HepG2 (cell line): Measurements from ENCODE around the gene ZACN. TPM values are rescaled to one million over a fixed set of nuclear protein-coding genes. Genes with fewer than 3 reads are reported as not detected.

ENCODE experiments used
- ATAC-seq: fragments of 200-7000 bp; cut with Tn5 transposase; 3 replicates; pipeline ENCODE4 v1.9.1; 2020; ENCODE audit warnings: mild to moderate bottlenecking, moderate library complexity
- BruUV-seq: library from RNA; stranded (reverse); fragments of 400-500 nt; replicated peaks from 2 replicates; lab custom pipeline; 2021; lab: Mats Ljungman, UMichigan
- CTCF ChIA-PET: fragments of 300-600 bp; formaldehyde crosslinking; extraction: SDS; loops from one replicate; lab custom pipeline; 2021; ENCODE audit warnings: low total read pairs, inconsistent platforms, low intra/inter-chr PET ratio; lab: Yijun Ruan, JAX
- POLR2A ChIA-PET: fragments of 350-600 bp; sonication (Branson Sonifier 250); formaldehyde crosslinking; loops from one replicate; lab custom pipeline; 2020; ENCODE audit warnings: antibody characterized with exemption, inconsistent platforms; lab: Yijun Ruan, JAX
- DNase-seq: peaks from one replicate; pipeline ENCODE4 v3.0.0-alpha.2; 2015; ENCODE audit warnings: low spot score
- FAIRE-seq: peaks from 3 replicates; lab custom pipeline; 2011; peaks lifted over from hg19 to GRCh38; lab: Jason Lieb, UNC
- H2AFZ ChIP-seq: one replicate; pipeline ENCODE4 v1.6.1; 2011; ENCODE audit warnings: low read length, inconsistent platforms
- H3K27ac ChIP-seq: fragments of 300-600 bp; 3 replicates; pipeline ENCODE4 v1.8.0; 2011; ENCODE audit warnings: mixed run types, mild to moderate bottlenecking, mixed read lengths, low read length, inconsistent platforms; ENCODE audit not compliant: insufficient read depth; ENCODE audit errors: extremely low read length
- H3K27me3 ChIP-seq, 2 experiments: fragments of 200-600 bp in 1 of 2; 2 replicates in 1 of 2; 3 replicates in 1 of 2; pipeline versions ENCODE4 v1.6.0 to v1.8.0; 2011; ENCODE audit warnings: low read length in 2 of 2, mild to moderate bottlenecking in 2 of 2, moderate library complexity in 2 of 2, inconsistent platforms in 1 of 2; ENCODE audit not compliant: insufficient read depth in 2 of 2, control insufficient read depth in 1 of 2
- H3K36me3 ChIP-seq, 2 experiments: fragments of 200-600 bp in 1 of 2; replicated peaks in 1 of 2; 2 replicates in 1 of 2; 3 replicates in 1 of 2; pipeline versions ENCODE4 v1.5.1 to v1.8.0; 2011; ENCODE audit warnings: low read length in 2 of 2, inconsistent platforms in 1 of 2; ENCODE audit not compliant: insufficient read depth in 2 of 2, control insufficient read depth in 1 of 2
- H3K4me1 ChIP-seq: 2 replicates; pipeline ENCODE4 v1.5.1; 2012; ENCODE audit warnings: low read length, inconsistent platforms; ENCODE audit not compliant: insufficient read depth
- H3K4me2 ChIP-seq: 2 replicates; pipeline ENCODE4 v1.6.0; 2011; ENCODE audit warnings: low read depth, low read length, inconsistent platforms
- H3K4me3 ChIP-seq, 3 experiments: fragments of 200-600 bp in 1 of 3; sonication (generic), shearing (Covaris generic) in 1 of 3; replicated peaks in 1 of 3; 2 replicates each; pipeline ENCODE4 v1.5.1; 2011 to 2016; ENCODE audit warnings: low read length in 3 of 3, inconsistent platforms in 2 of 3, low read depth in 2 of 3, mild to moderate bottlenecking in 2 of 3, control low read depth in 1 of 3, mixed read lengths in 1 of 3; ENCODE audit not compliant: insufficient read depth in 1 of 3
- H3K79me2 ChIP-seq: one replicate; pipeline ENCODE4 v1.6.1; 2011; ENCODE audit warnings: low read length, inconsistent platforms; ENCODE audit not compliant: insufficient read depth
- H3K9ac ChIP-seq: 2 replicates; pipeline ENCODE4 v1.6.0; 2011; ENCODE audit warnings: mild to moderate bottlenecking, low read depth, low read length, inconsistent platforms; ENCODE audit not compliant: insufficient read depth
- H3K9me3 ChIP-seq: 2 replicates; pipeline ENCODE4 v1.5.1; 2012; ENCODE audit warnings: mild to moderate bottlenecking, low read length
- H4K20me1 ChIP-seq: 2 replicates; pipeline ENCODE4 v1.6.0; 2011; ENCODE audit warnings: inconsistent platforms, mild to moderate bottlenecking, low read length, moderate library complexity; ENCODE audit not compliant: insufficient read depth
- IRX3 ChIP-seq: sonication (generic); formaldehyde crosslinking; IDR thresholded peaks from 2 replicates; pipeline ENCODE4 v1.8.1; 2023; ENCODE audit warnings: mild to moderate bottlenecking, low read depth, missing genetic modification reagents, borderline replicate concordance
- SMC3 ChIP-seq: IDR thresholded peaks from 2 replicates; pipeline ENCODE4 v1.6.1; 2011; ENCODE audit warnings: low read length, improper control_type of control experiment
- STAG1 ChIP-seq: sonication (generic); formaldehyde crosslinking; IDR thresholded peaks from 2 replicates; pipeline ENCODE4 v1.4.0; 2020; ENCODE audit warnings: missing genetic modification reagents
- ZNF570 ChIP-seq: sonication (generic); formaldehyde crosslinking; IDR thresholded peaks from 2 replicates; pipeline ENCODE4 v1.4.0; 2020; ENCODE audit warnings: mild to moderate bottlenecking, missing genetic modification reagents, borderline replicate concordance
- WGBS: methylation state at CpG from one replicate; pipeline ENCODE4 v1.1.6; 2017; ENCODE audit warnings: low lambda C conversion rate; 5-methylcytosine and 5-hydroxymethylcytosine counted together
- in situ Hi-C: cut with HindIII; loops from 2 replicates; pipeline ENCODE4 v1.10.0; 2017; ENCODE audit warnings: low pct_unique_long_range_greater_than_20kb; ENCODE audit not compliant: extremely low pct_ligation_motif_present
- intact Hi-C: fragments of 100-400 bp; cut with micrococcal nuclease; formaldehyde crosslinking; loops from one replicate; pipeline ENCODE4 v1.10.0; 2022; ENCODE audit not compliant: unreplicated experiment
- polyA plus RNA-seq, 8 experiments: library from polyadenylated mRNA; depleted of rRNA in 3 of 8; stranded (reverse) in 7 of 8; unstranded in 1 of 8; fragments of >200 nt; fragmentation: Illumina TruSeq in 4 of 8; extraction: Trizol in 4 of 8; gene quantifications; 2 replicates each; pipeline versions ENCODE4 v1.2.1 to v1.2.3, GENCODE V29; 2011 to 2016; ENCODE audit warnings: low read depth in 4 of 8, missing spikeins in 1 of 8, mixed read lengths in 1 of 8; ENCODE audit not compliant: insufficient read depth in 1 of 8
- total RNA-seq, 5 experiments: library from RNA; depleted of rRNA; stranded (reverse); fragments of >200 nt; fragmentation: Illumina TruSeq; extraction: Trizol; gene quantifications; 2 replicates each; pipeline ENCODE4 v1.2.3, GENCODE V29; 2016; ENCODE audit warnings: low read depth in 1 of 5
- TF ChIP-seq, protein P1 (sequence below): sonication (generic); formaldehyde crosslinking; IDR thresholded peaks from 2 replicates; pipeline ENCODE4 v1.9.0; 2021; ENCODE audit warnings: missing genetic modification reagents, borderline replicate concordance
- TF ChIP-seq, protein P2 (sequence below): sonication (generic); formaldehyde crosslinking; IDR thresholded peaks from 2 replicates; pipeline ENCODE4 v1.5.0; 2020; ENCODE audit warnings: mild to moderate bottlenecking, missing genetic modification reagents, moderate library complexity

Gene ZACN
- total and polyA plus RNA-seq, 2 of the 13 experiments (the other 11 are each of a cell fraction or from before 2014, with no cell fraction given), result 0.11 to 0.15 TPM

DNA sequence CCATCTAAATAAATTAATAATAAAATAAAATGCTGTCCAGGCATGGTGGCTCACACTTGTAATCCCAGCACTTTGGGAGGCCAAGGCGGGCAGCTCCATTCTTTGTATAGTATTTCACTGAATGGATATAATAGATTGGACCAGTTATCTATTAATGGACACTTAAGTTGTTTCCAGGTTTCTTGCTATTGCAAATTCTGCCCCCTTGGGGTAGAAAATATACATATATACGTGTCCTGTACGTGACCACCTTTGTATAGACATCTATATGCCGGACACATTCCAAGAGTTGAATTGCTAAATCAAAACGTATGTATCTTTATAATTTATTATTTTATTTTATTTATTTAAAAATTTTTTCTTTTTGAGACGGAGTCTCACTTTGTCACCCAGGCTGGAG, 28.5 kb downstream of the ZACN start:
- no peaks in the 10 kb centered on the region for H3K9me3 ChIP-seq
- no peak overlapping the region for H2AFZ ChIP-seq
- FAIRE-seq, result no peak
- H3K79me2 ChIP-seq, result peaks cover 8% of the 10 kb centered on the region
- no peak overlapping the region for H3K9ac ChIP-seq
- WGBS, result 35% methylated on average over 6 of the region's 6 CpGs
- peak; percentile 58 for DNase-seq
- TF ChIP-seq IRX3 (CRISPR knock-in tag), result no peak
- TF ChIP-seq, protein P1, sequence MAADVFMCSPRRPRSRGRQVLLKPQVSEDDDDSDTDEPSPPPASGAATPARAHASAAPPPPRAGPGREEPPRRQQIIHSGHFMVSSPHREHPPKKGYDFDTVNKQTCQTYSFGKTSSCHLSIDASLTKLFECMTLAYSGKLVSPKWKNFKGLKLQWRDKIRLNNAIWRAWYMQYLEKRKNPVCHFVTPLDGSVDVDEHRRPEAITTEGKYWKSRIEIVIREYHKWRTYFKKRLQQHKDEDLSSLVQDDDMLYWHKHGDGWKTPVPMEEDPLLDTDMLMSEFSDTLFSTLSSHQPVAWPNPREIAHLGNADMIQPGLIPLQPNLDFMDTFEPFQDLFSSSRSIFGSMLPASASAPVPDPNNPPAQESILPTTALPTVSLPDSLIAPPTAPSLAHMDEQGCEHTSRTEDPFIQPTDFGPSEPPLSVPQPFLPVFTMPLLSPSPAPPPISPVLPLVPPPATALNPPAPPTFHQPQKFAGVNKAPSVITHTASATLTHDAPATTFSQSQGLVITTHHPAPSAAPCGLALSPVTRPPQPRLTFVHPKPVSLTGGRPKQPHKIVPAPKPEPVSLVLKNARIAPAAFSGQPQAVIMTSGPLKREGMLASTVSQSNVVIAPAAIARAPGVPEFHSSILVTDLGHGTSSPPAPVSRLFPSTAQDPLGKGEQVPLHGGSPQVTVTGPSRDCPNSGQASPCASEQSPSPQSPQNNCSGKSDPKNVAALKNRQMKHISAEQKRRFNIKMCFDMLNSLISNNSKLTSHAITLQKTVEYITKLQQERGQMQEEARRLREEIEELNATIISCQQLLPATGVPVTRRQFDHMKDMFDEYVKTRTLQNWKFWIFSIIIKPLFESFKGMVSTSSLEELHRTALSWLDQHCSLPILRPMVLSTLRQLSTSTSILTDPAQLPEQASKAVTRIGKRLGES (CRISPR knock-in tag), result no peak
- peak; percentile 15; the same call in 1 of the 2 replicates for TF ChIP-seq STAG1 (CRISPR knock-in tag)
- TF ChIP-seq SMC3, result peak; percentile 18; the same call in 1 of the 2 replicates
- TF ChIP-seq, protein P2, sequence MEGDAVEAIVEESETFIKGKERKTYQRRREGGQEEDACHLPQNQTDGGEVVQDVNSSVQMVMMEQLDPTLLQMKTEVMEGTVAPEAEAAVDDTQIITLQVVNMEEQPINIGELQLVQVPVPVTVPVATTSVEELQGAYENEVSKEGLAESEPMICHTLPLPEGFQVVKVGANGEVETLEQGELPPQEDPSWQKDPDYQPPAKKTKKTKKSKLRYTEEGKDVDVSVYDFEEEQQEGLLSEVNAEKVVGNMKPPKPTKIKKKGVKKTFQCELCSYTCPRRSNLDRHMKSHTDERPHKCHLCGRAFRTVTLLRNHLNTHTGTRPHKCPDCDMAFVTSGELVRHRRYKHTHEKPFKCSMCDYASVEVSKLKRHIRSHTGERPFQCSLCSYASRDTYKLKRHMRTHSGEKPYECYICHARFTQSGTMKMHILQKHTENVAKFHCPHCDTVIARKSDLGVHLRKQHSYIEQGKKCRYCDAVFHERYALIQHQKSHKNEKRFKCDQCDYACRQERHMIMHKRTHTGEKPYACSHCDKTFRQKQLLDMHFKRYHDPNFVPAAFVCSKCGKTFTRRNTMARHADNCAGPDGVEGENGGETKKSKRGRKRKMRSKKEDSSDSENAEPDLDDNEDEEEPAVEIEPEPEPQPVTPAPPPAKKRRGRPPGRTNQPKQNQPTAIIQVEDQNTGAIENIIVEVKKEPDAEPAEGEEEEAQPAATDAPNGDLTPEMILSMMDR (CRISPR knock-in tag), result peak; percentile 35
- no peak for TF ChIP-seq ZNF570
- H3K27me3 ChIP-seq, result no peaks in the 10 kb centered on the region; a peak in 1 of 5 replicates
- no TSS peak for BruUV-seq
- H3K27ac ChIP-seq, result no peak overlapping the region
- intact Hi-C loops, result no loop called here
- no peaks in the 10 kb centered on the region for H3K36me3 ChIP-seq
- CTCF ChIA-PET, result no interaction called here
- ATAC-seq, result no peak
- POLR2A ChIA-PET, result interaction anchor here (1.5 kb wide), 1 partner anchor 36 kb away, joined by 3 read pairs; the partner anchor contains the start of gene SRP68
- H4K20me1 ChIP-seq, result no peaks in the 10 kb centered on the region
- peaks cover 35% of the 10 kb centered on the region for H3K4me1 ChIP-seq
- no peak overlapping the region for H3K4me2 ChIP-seq
- in situ Hi-C loops, result no loop called here
- no peak overlapping the region for H3K4me3 ChIP-seq
